HEK293T (cell line): ENCODE data around the gene NDUFS4.

Source experiments
- ARNT ChIP-seq: fragments of 450-650 bp; IDR thresholded peaks from 2 replicates; pipeline ENCODE4 v1.6.1; 2017; ENCODE audit warnings: mild to moderate bottlenecking
- CTBP1 ChIP-seq: fragments of 450-650 bp; IDR thresholded peaks from 2 replicates; pipeline ENCODE4 v1.6.1; 2016; ENCODE audit warnings: borderline replicate concordance
- ELF4 ChIP-seq: fragments of 450-650 bp; IDR thresholded peaks from 2 replicates; pipeline ENCODE4 v1.6.1; 2017; ENCODE audit warnings: antibody characterized with exemption
- FOXA1 ChIP-seq: fragments of 450-650 bp; IDR thresholded peaks from 2 replicates; pipeline ENCODE4 v1.6.1; 2016; ENCODE audit warnings: mild to moderate bottlenecking
- FOXK2 ChIP-seq: fragments of 450-650 bp; IDR thresholded peaks from 2 replicates; pipeline ENCODE4 v1.6.1; 2016; ENCODE audit warnings: mild to moderate bottlenecking
- FOXM1 ChIP-seq: fragments of 450-650 bp; IDR thresholded peaks from 2 replicates; pipeline ENCODE4 v1.6.1; 2017; ENCODE audit warnings: mild to moderate bottlenecking, borderline replicate concordance
- HDGF ChIP-seq: fragments of 450-650 bp; IDR thresholded peaks from 2 replicates; pipeline ENCODE4 v1.6.1; 2017; ENCODE audit warnings: antibody characterized with exemption, borderline replicate concordance
- SP1 ChIP-seq: fragments of 450-650 bp; IDR thresholded peaks from 2 replicates; pipeline ENCODE4 v1.6.1; 2017
- TARDBP ChIP-seq: fragments of 450-650 bp; IDR thresholded peaks from 2 replicates; pipeline ENCODE4 v1.6.1; 2016
- ZNF384 ChIP-seq: fragments of 450-650 bp; IDR thresholded peaks from 2 replicates; pipeline ENCODE4 v1.6.1; 2016

DNA sequence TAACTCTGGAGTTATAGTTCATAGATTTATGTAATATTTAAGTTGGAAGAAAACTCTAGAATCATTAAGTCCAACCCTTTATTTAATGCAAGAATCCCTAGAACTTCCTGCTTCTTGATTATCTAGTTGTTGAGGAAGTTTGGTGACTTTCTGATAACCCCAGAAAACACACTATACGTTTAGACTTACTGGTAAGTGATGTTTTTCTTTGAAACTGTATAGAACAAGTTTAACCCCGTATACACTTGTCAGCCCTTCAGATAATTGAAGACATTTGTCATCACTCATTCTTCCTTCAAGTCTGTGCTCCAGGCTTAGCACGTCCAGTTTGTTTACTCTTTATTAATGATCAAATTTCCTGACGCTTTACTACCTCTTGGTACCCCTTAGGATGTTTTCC lies 9.0 kb downstream of the NDUFS4 start:
- no peak for TF ChIP-seq ELF4
- no peak for TF ChIP-seq ARNT
- no peak for TF ChIP-seq SP1
- no peak for TF ChIP-seq FOXA1
- no peak for TF ChIP-seq FOXM1
- no peak for TF ChIP-seq FOXK2
- TF ChIP-seq CTBP1, result no peak
- no peak for TF ChIP-seq HDGF
- TF ChIP-seq TARDBP, result no peak
- no peak for TF ChIP-seq ZNF384
